CD4-positive, alpha-beta T cell treated with Interleukin-4 for 4 hours (primary cell): ENCODE results near the gene MEIS3.

Experiments used
- DNase-seq: peaks from one replicate; pipeline ENCODE4 v3.0.0-alpha.2; 2020

Gene MEIS3

GRCh38 chr19:47434088-47434487, 14.8 kb upstream of the MEIS3 start:
- DNase-seq, result no peak

- DNase-seq, result no peak
Measured at GRCh38 chr19:47433121-47433520, 13.8 kb upstream of the MEIS3 start.

GRCh38 chr19:47432499-47432898, 13.2 kb upstream of the MEIS3 start:
- DNase-seq, result no peak

- no peak for DNase-seq
Measured at GRCh38 chr19:47432091-47432490, 12.8 kb upstream of the MEIS3 start.

- DNase-seq, result no peak
Measured at GRCh38 chr19:47430041-47430802, 10.9 kb upstream of the MEIS3 start.

GRCh38 chr19:47429140-47429793, 9.9 kb upstream of the MEIS3 start:
- no peak for DNase-seq

- peak; percentile 85 for DNase-seq
Measured at GRCh38 chr19:47428177-47428894, 9.0 kb upstream of the MEIS3 start.

GRCh38 chr19:47427241-47428176, 8.2 kb upstream of the MEIS3 start:
- DNase-seq, result peak; percentile 57

GRCh38 chr19:47423203-47423882, 4.0 kb upstream of the MEIS3 start:
- no peak for DNase-seq

- DNase-seq, result no peak
Measured at GRCh38 chr19:47422417-47423163, 3.3 kb upstream of the MEIS3 start.

- no peak for DNase-seq
Measured at GRCh38 chr19:47421844-47422395, 2.6 kb upstream of the MEIS3 start.

GRCh38 chr19:47421244-47421786, 2.0 kb upstream of the MEIS3 start:
- DNase-seq, result no peak

- no peak for DNase-seq
Measured at GRCh38 chr19:47419789-47420188, 462 bp upstream of the MEIS3 start.

- no peak for DNase-seq
Measured at GRCh38 chr19:47418692-47419029, 666 bp downstream of the MEIS3 start.

GRCh38 chr19:47417746-47418691, 1.3 kb downstream of the MEIS3 start:
- no peak for DNase-seq

GRCh38 chr19:47417107-47417745, 2.1 kb downstream of the MEIS3 start:
- DNase-seq, result no peak

GRCh38 chr19:47416643-47416985, 2.7 kb downstream of the MEIS3 start:
- no peak for DNase-seq

GRCh38 chr19:47415953-47416642, 3.2 kb downstream of the MEIS3 start:
- DNase-seq, result no peak

- no peak for DNase-seq
Measured at GRCh38 chr19:47414469-47414868, 4.9 kb downstream of the MEIS3 start.
